Activated T-cell treated with anti-CD3 and anti-CD28 coated beads, Interleukin-2, amount 50 U/mL, for 4 hours (primary cell): ENCODE data around the gene PEX16. TPM values are rescaled to one million over a fixed set of nuclear protein-coding genes. Genes with fewer than 3 reads are reported as not detected.
A peak's percentile ranks its signal among the peaks of the same experiment; 100 is the strongest.
"Not testable (repeated sequence)": the region's sequence is repeated elsewhere in the genome, so short reads cannot be mapped to it uniquely, and the experiment has no call there.

Experiments
- ATAC-seq, 2 donors: fragments of 200-7000 bp; cut with Tn5 transposase; one replicate each; pipeline ENCODE4 v1.10.0; 2021
- DNase-seq: peaks from one replicate; pipeline ENCODE4 v3.0.0-alpha.2; 2020
- H3K27me3 Mint-ChIP-seq: one replicate; pipeline ENCODE4 v1.8.0; 2021; ENCODE audit warnings: low read depth, mixed read lengths
- H3K36me3 Mint-ChIP-seq: one replicate; pipeline ENCODE4 v1.8.0; 2022; ENCODE audit warnings: mixed read lengths; ENCODE audit not compliant: insufficient read depth
- H3K4me1 Mint-ChIP-seq: one replicate; pipeline ENCODE4 v1.8.0; 2021; ENCODE audit warnings: low read depth, mixed read lengths
- H3K4me3 Mint-ChIP-seq: one replicate; pipeline ENCODE4 v1.8.0; 2021; ENCODE audit warnings: mild to moderate bottlenecking, moderate library complexity, mixed read lengths
- H3K9me3 Mint-ChIP-seq: one replicate; pipeline ENCODE4 v1.8.0; 2021; ENCODE audit warnings: mixed read lengths
- total RNA-seq, 3 donors: library from RNA; stranded (reverse); gene quantifications; one replicate each; pipeline ENCODE4 v1.2.1, GENCODE V29; 2021

Gene PEX16
- total RNA-seq, 3 donors from 2014 or later: 44.6 to 52.6 (median 50.7) TPM

- Mint-ChIP-seq H3K4me3 (peak overlapping the region; percentile 64), H3K4me1 (peaks cover 5% of the 10 kb centered on the region), H3K36me3 (no peaks in the 10 kb centered on the region), H3K9me3 (no peaks in the 10 kb centered on the region), H3K27me3 (peaks cover 26% of the 10 kb centered on the region)
- no peak for DNase-seq
- no peak for ATAC-seq
Observed at GRCh38 chr11:45900916-45901617, 16.6 kb downstream of the PEX16 start.

- not testable (repeated sequence) for H3K9me3 Mint-ChIP-seq, ATAC-seq, DNase-seq, H3K4me1 Mint-ChIP-seq, H3K36me3 Mint-ChIP-seq
- H3K27me3 Mint-ChIP-seq: peaks cover 30% of the 10 kb centered on the region
- H3K4me3 Mint-ChIP-seq: peak overlapping the region; percentile 64
Observed at GRCh38 chr11:45900175-45900800, 17.4 kb downstream of the PEX16 start.

- no peaks in the 10 kb centered on the region for H3K9me3 Mint-ChIP-seq
Observed at GRCh38 chr11:45899448-45900174, 18.1 kb downstream of the PEX16 start.

GRCh38 chr11:45899086-45899447 is 18.6 kb downstream of the PEX16 start:
- Mint-ChIP-seq H3K4me3 (peak overlapping the region; percentile 60), H3K4me1 (peaks cover 3% of the 10 kb centered on the region), H3K27me3 (peaks cover 38% of the 10 kb centered on the region), H3K9me3 (no peaks in the 10 kb centered on the region), H3K36me3 (no peaks in the 10 kb centered on the region)
- ATAC-seq (no peak), DNase-seq (no peak)

More at GRCh38 chr11:45899448-45900174, 18.1 kb downstream of the PEX16 start:
- DNase-seq: peak; percentile 52
- Mint-ChIP-seq H3K4me3 (peak overlapping the region; percentile 60), H3K4me1 (peaks cover 3% of the 10 kb centered on the region), H3K36me3 (no peaks in the 10 kb centered on the region), H3K27me3 (peaks cover 37% of the 10 kb centered on the region)
- peak; percentile 82 to 87 for ATAC-seq

- ATAC-seq: no peak
- no peaks in the 10 kb centered on the region for H3K9me3 Mint-ChIP-seq
- H3K36me3 Mint-ChIP-seq: no peaks in the 10 kb centered on the region
- H3K4me3 Mint-ChIP-seq: no peak overlapping the region
- DNase-seq: no peak
- H3K4me1 Mint-ChIP-seq: peaks cover 3% of the 10 kb centered on the region
- peaks cover 42% of the 10 kb centered on the region for H3K27me3 Mint-ChIP-seq
Observed at GRCh38 chr11:45897556-45897955, 20.1 kb downstream of the PEX16 start.

GRCh38 chr11:45896422-45896984 is 21.2 kb downstream of the PEX16 start:
- Mint-ChIP-seq H3K9me3 (no peaks in the 10 kb centered on the region), H3K36me3 (no peaks in the 10 kb centered on the region), H3K4me3 (no peak overlapping the region), H3K4me1 (peaks cover 3% of the 10 kb centered on the region), H3K27me3 (peaks cover 42% of the 10 kb centered on the region)
- ATAC-seq (no peak), DNase-seq (no peak)

GRCh38 chr11:45895553-45896259 is 22.0 kb downstream of the PEX16 start:
- Mint-ChIP-seq H3K4me3 (no peak overlapping the region), H3K27me3 (peaks cover 41% of the 10 kb centered on the region), H3K36me3 (no peaks in the 10 kb centered on the region), H3K9me3 (no peaks in the 10 kb centered on the region), H3K4me1 (peaks cover 3% of the 10 kb centered on the region)
- no peak for ATAC-seq
- DNase-seq: no peak

- Mint-ChIP-seq H3K27me3 (peaks cover 37% of the 10 kb centered on the region), H3K36me3 (no peaks in the 10 kb centered on the region), H3K4me1 (peaks cover 3% of the 10 kb centered on the region), H3K4me3 (no peak overlapping the region), H3K9me3 (no peaks in the 10 kb centered on the region)
- ATAC-seq: no peak
- DNase-seq: no peak
Observed at GRCh38 chr11:45894555-45895247, 23.0 kb downstream of the PEX16 start.

GRCh38 chr11:45892856-45893255 is 24.8 kb downstream of the PEX16 start:
- no peak for ATAC-seq
- H3K4me1 Mint-ChIP-seq: no peaks in the 10 kb centered on the region
- no peak overlapping the region for H3K4me3 Mint-ChIP-seq
- no peaks in the 10 kb centered on the region for H3K36me3 Mint-ChIP-seq
- H3K27me3 Mint-ChIP-seq: peaks cover 25% of the 10 kb centered on the region
- H3K9me3 Mint-ChIP-seq: no peaks in the 10 kb centered on the region
- no peak for DNase-seq

GRCh38 chr11:45890886-45891550 is 26.7 kb downstream of the PEX16 start:
- no peak for ATAC-seq
- Mint-ChIP-seq H3K9me3 (no peaks in the 10 kb centered on the region), H3K27me3 (peaks cover 15% of the 10 kb centered on the region), H3K36me3 (no peaks in the 10 kb centered on the region), H3K4me3 (no peak overlapping the region), H3K4me1 (no peaks in the 10 kb centered on the region)
- DNase-seq: no peak

GRCh38 chr11:45889966-45890365 is 27.7 kb downstream of the PEX16 start:
- ATAC-seq (no peak), DNase-seq (no peak)
- H3K27me3 Mint-ChIP-seq: peaks cover 8% of the 10 kb centered on the region
- H3K4me3 Mint-ChIP-seq: no peak overlapping the region
- peaks cover 3% of the 10 kb centered on the region for H3K4me1 Mint-ChIP-seq
- H3K36me3 Mint-ChIP-seq: no peaks in the 10 kb centered on the region
- no peaks in the 10 kb centered on the region for H3K9me3 Mint-ChIP-seq

GRCh38 chr11:45889555-45889954 is 28.1 kb downstream of the PEX16 start:
- Mint-ChIP-seq H3K27me3 (peaks cover 4% of the 10 kb centered on the region), H3K4me3 (no peak overlapping the region), H3K4me1 (peaks cover 5% of the 10 kb centered on the region), H3K9me3 (no peaks in the 10 kb centered on the region), H3K36me3 (no peaks in the 10 kb centered on the region)
- no peak for DNase-seq
- no peak for ATAC-seq

- H3K9me3 Mint-ChIP-seq: no peaks in the 10 kb centered on the region
- no peaks in the 10 kb centered on the region for H3K27me3 Mint-ChIP-seq
- no peak for ATAC-seq
- H3K36me3 Mint-ChIP-seq: no peaks in the 10 kb centered on the region
- no peak overlapping the region for H3K4me3 Mint-ChIP-seq
- H3K4me1 Mint-ChIP-seq: peaks cover 6% of the 10 kb centered on the region
- no peak for DNase-seq
Observed at GRCh38 chr11:45887587-45887986, 30.1 kb downstream of the PEX16 start.
